B cell (primary cell): ENCODE measurements around the gene PHACTR2. TPM values are rescaled to one million over a fixed set of nuclear protein-coding genes. Genes with fewer than 3 reads are reported as not detected.
A peak's percentile ranks its signal among the peaks of the same experiment; 100 is the strongest.

Experiments
- ATAC-seq: fragments of 200-7000 bp; cut with Tn5 transposase; one replicate; pipeline ENCODE4 v1.10.0; 2021; ENCODE audit warnings: low read depth, mild to moderate bottlenecking, moderate number of reproducible peaks, moderate library complexity
- CTCF ChIA-PET: fragments of 350-600 bp; sonication (Branson Sonifier 250); formaldehyde crosslinking; loops from one replicate; lab custom pipeline; 2021; ENCODE audit warnings: antibody characterized with exemption, inconsistent platforms; lab: Charles Lee
- POLR2A ChIA-PET: fragments of 350-600 bp; sonication (Branson Sonifier 250); formaldehyde crosslinking; loops from one replicate; lab custom pipeline; 2021; ENCODE audit warnings: antibody characterized with exemption; lab: Charles Lee
- DNase-seq: peaks from one replicate; pipeline ENCODE4 v3.0.0; 2013
- H2AFZ ChIP-seq: 2 replicates; pipeline ENCODE4 v1.6.1; 2012; ENCODE audit warnings: mild to moderate bottlenecking, low read depth, low read length; ENCODE audit not compliant: insufficient read depth, poor library complexity, severe bottlenecking
- H3K27ac ChIP-seq, 2 donors: 1 replicate in 1 of 2; 2 replicates in 1 of 2; pipeline ENCODE4 v1.5.1; 2012 to 2013; ENCODE audit warnings: low read length in 2 of 2, mild to moderate bottlenecking in 2 of 2, moderate library complexity in 1 of 2
- H3K27me3 ChIP-seq, 4 experiments: fragments of 200-600 bp in 1 of 4; sonication (generic) in 1 of 4; replicated peaks in 1 of 4; 1 replicate in 2 of 4; 2 replicates in 2 of 4; pipeline versions ENCODE4 v1.6.1 to v1.7.0; 2013 to 2016; ENCODE audit warnings: low read length in 3 of 4, mild to moderate bottlenecking in 2 of 4, mixed read lengths in 1 of 4, moderate library complexity in 1 of 4; ENCODE audit not compliant: insufficient read depth in 4 of 4, control insufficient read depth in 3 of 4; ENCODE audit errors: control extremely low read depth in 1 of 4
- H3K36me3 ChIP-seq, 2 experiments: replicated peaks in 1 of 2; 1 replicate in 1 of 2; 2 replicates in 1 of 2; pipeline versions ENCODE4 v1.6.1 to v1.7.1; 2013; ENCODE audit warnings: low read length in 1 of 2; ENCODE audit not compliant: insufficient read depth in 2 of 2, control insufficient read depth in 1 of 2; ENCODE audit errors: control extremely low read depth in 1 of 2, extremely low read depth in 1 of 2
- H3K4me1 ChIP-seq, 2 donors: fragments of 200-600 bp in 1 of 2; sonication (generic) in 1 of 2; 1 replicate in 1 of 2; 2 replicates in 1 of 2; pipeline versions ENCODE4 v1.5.1 to v1.6.1; 2013 to 2017; ENCODE audit warnings: low read length in 2 of 2; ENCODE audit not compliant: control insufficient read depth in 2 of 2, insufficient read depth in 2 of 2
- H3K4me2 ChIP-seq: replicated peaks from 2 replicates; pipeline ENCODE3; 2012; ENCODE audit warnings: mild to moderate bottlenecking, low read depth, low read length; ENCODE audit not compliant: poor library complexity, severe bottlenecking
- H3K4me3 ChIP-seq, 5 experiments: fragments of 200-600 bp in 1 of 5; sonication (generic) in 1 of 5; 1 replicate in 3 of 5; 2 replicates in 2 of 5; pipeline versions ENCODE4 v1.5.1 to v1.7.0; 2011 to 2016; ENCODE audit warnings: low read length in 4 of 5, mild to moderate bottlenecking in 4 of 5, low read depth in 2 of 5, control low read depth in 1 of 5, moderate library complexity in 1 of 5; ENCODE audit not compliant: insufficient read depth in 1 of 5; ENCODE audit errors: control extremely low read depth in 1 of 5, extremely low read depth in 1 of 5
- H3K79me2 ChIP-seq: fragments of 200-600 bp; sonication (generic); one replicate; pipeline ENCODE4 v1.6.0; 2016; ENCODE audit warnings: low read length; ENCODE audit not compliant: control insufficient read depth, insufficient read depth
- H3K9ac ChIP-seq: fragments of 200-600 bp; sonication (generic); 2 replicates; pipeline ENCODE4 v1.6.1; 2017; ENCODE audit warnings: mild to moderate bottlenecking, low read length, moderate library complexity
- H3K9me3 ChIP-seq, 3 donors: one replicate each; pipeline versions ENCODE4 v1.6.1 to v1.7.1; 2013; ENCODE audit warnings: low read length in 2 of 3; ENCODE audit not compliant: control insufficient read depth in 2 of 3, insufficient read depth in 1 of 3; ENCODE audit errors: control extremely low read depth in 1 of 3
- H4K20me1 ChIP-seq: 2 replicates; pipeline ENCODE4 v1.6.0; 2012; ENCODE audit warnings: mild to moderate bottlenecking, low read length; ENCODE audit not compliant: insufficient read depth, control insufficient read depth, poor library complexity, severe bottlenecking
- H3K27ac Mint-ChIP-seq: one replicate; pipeline ENCODE4 v1.8.0; 2021; ENCODE audit warnings: mixed read lengths
- H3K27me3 Mint-ChIP-seq: one replicate; pipeline ENCODE4 v1.8.0; 2021; ENCODE audit warnings: mixed read lengths
- H3K4me1 Mint-ChIP-seq: one replicate; pipeline ENCODE4 v1.8.0; 2021; ENCODE audit warnings: mixed read lengths
- H3K4me3 Mint-ChIP-seq: one replicate; pipeline ENCODE4 v1.8.0; 2021; ENCODE audit warnings: mixed read lengths
- H3K9me3 Mint-ChIP-seq: one replicate; pipeline ENCODE4 v1.8.0; 2022; ENCODE audit warnings: mixed read lengths; ENCODE audit not compliant: insufficient read depth
- CTCF ChIP-seq: fragments of 200-600 bp; IDR thresholded peaks from one replicate; pipeline ENCODE4 v1.8.0; 2022; ENCODE audit warnings: antibody characterized with exemption, mild to moderate bottlenecking
- EZH2 ChIP-seq: IDR thresholded peaks from 2 replicates; pipeline ENCODE4 v1.6.1; 2012; ENCODE audit warnings: borderline replicate concordance, low read depth, mild to moderate bottlenecking, moderate library complexity, low read length; ENCODE audit not compliant: insufficient read depth, poor library complexity, severe bottlenecking
- WGBS: methylation state at CpG from one replicate; pipeline ENCODE4 v1.1.5; 2013; ENCODE audit warnings: missing lambda C conversion rate; ENCODE audit not compliant: insufficient coverage; 5-methylcytosine and 5-hydroxymethylcytosine counted together
- intact Hi-C: fragments of 100-400 bp; cut with micrococcal nuclease; formaldehyde crosslinking; loops from one replicate; pipeline ENCODE4 v1.10.0; 2022
- polyA plus RNA-seq: library from polyadenylated mRNA; depleted of rRNA; stranded (reverse); fragments of >200 nt; gene quantifications from 2 replicates; pipeline ENCODE4 v1.2.3, GENCODE V29; 2012
- total RNA-seq, 2 donors: library from RNA; stranded (reverse); fragments of 120-200 nt in 1 of 2; gene quantifications; 1 replicate in 1 of 2; 2 replicates in 1 of 2; pipeline versions ENCODE4 v1.2.3 to v1.2.4, GENCODE V29; 2013 to 2022

The PHACTR2 gene
- total and polyA plus RNA-seq, 2 donors (not counting 1 experiment from before 2014, with no cell fraction given) = 1.1 to 10.6 TPM

- Mint-ChIP-seq H3K27me3 (peaks cover 11% of the 10 kb centered on the region), H3K9me3 (no peaks in the 10 kb centered on the region), H3K4me3 (peak within 1 kb of the TSS; percentile 93), H3K4me1 (peaks cover 17% of the 10 kb centered on the region), H3K27ac (peak within 1 kb of the TSS; percentile 95)
- H4K20me1 ChIP-seq = no peaks in the 10 kb centered on the region
- WGBS = under 1% methylated on average over 64 of the region's 64 CpGs
- peak within 1 kb of the TSS; percentile 86 to 93 for H3K27ac ChIP-seq
- TF ChIP-seq EZH2 = no peak
- TF ChIP-seq CTCF = no peak
- peaks cover 45% of the 10 kb centered on the region for H3K79me2 ChIP-seq
- H3K27me3 ChIP-seq = no peaks in the 10 kb centered on the region
- peak within 1 kb of the TSS; percentile 88 for H3K4me2 ChIP-seq
- no peaks in the 10 kb centered on the region for H3K9me3 ChIP-seq
- POLR2A ChIA-PET = interaction anchor here (0.6 to 2.0 kb wide), 3 partner anchors 21 to 393 kb away, joined by 4 to 10 read pairs (median 4); partner anchors contain the start of genes ADAT2, PEX3 and SF3B5
- H3K36me3 ChIP-seq = peaks cover 2 to 35% of the 10 kb centered on the region in 2 experiments
- peak within 1 kb of the TSS; percentile 72 to 94 (median 90) for H3K4me3 ChIP-seq
- CTCF ChIA-PET = interaction anchor here (0.7 to 1.8 kb wide), 7 partner anchors 18 to 1368 kb away, joined by 3 to 9 read pairs (median 3); no protein-coding TSS in a partner anchor
- intact Hi-C loops = loop anchor here (1.0 to 5.0 kb wide), 10 partner anchors 99 to 1696 kb away; partner anchors contain the start of genes ADAT2, NMBR, PEX3 and SF3B5
- DNase-seq (peak; percentile 95), ATAC-seq (peak; percentile 97)
- peaks cover 11 to 17% of the 10 kb centered on the region in 2 donors for H3K4me1 ChIP-seq
- H2AFZ ChIP-seq = peak within 1 kb of the TSS; percentile 95
- H3K9ac ChIP-seq = peak within 1 kb of the TSS; percentile 100
Measured at GRCh38 chr6:143842902-143843676, 165.3 kb downstream of the PHACTR2 start, which contains the start of gene LTV1. LTV1 (plus strand) TSS chr6:143843338; CDS start chr6:143843478, 140 bp downstream.
